Measurements from ENCODE around the gene ADM2. TPM values are rescaled to one million over a fixed set of nuclear protein-coding genes. Genes with fewer than 3 reads are reported as not detected.
"Not testable (repeated sequence)": the region's sequence is repeated elsewhere in the genome, so short reads cannot be mapped to it uniquely, and the experiment has no call there.

The ADM2 gene, protein sequence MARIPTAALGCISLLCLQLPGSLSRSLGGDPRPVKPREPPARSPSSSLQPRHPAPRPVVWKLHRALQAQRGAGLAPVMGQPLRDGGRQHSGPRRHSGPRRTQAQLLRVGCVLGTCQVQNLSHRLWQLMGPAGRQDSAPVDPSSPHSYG
- total RNA-seq (2014; rRNA removed; shearing (Covaris generic)), result 3.0 and 3.2 TPM in 2 replicates

DNA sequence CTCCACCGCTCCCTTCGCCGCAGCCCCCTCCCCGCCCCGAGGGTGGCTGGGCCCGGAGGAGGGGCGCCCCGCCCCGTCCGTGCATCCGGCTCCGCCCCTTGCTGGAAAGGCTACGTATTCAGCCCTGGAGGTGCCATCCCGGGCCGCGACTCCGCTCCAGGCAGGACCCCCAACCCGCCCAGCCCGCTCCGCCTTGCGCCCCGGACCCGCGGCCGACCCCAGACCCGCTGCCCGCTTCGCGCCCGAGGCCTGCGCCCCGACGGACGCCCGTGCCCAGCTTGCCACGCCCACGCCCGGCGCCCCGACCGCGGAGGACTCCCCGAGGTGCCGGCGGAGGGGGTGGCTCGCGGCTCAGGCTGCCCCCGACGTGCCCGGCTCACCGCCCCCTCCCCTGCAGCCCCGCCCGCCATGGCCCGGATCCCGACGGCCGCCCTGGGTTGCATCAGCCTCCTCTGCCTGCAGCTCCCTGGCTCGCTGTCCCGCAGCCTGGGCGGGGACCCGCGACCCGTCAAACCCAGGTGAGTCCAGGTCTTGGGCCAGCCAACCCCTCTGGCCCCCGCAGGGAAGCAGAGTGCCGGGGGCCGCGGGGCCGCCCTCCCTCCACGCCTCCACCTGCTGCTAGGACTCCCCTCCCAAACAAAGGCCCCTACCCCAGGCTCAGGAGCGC lies at the start of gene ADM2:
Gene ADM2 (plus strand): TSS at position 104 of the 667 bp plus-strand sequence. CDS start 305 bp downstream, at position 409.
- peak within 1 kb of the TSS; percentile 71 for H3K4me3 ChIP-seq (ENCODE audit: insufficient read depth, low read depth, low read length)
- no peaks in the 10 kb centered on the region; the same call in 1 of the 2 replicates for H3K36me3 ChIP-seq (replicated peaks; ENCODE audit: control insufficient read depth, insufficient read depth, low read length)
- peak; percentile 100 for DNase-seq
- peaks cover 17% of the 10 kb centered on the region for H3K27me3 ChIP-seq (ENCODE audit: control insufficient read depth, insufficient read depth, low read length)

DNA sequence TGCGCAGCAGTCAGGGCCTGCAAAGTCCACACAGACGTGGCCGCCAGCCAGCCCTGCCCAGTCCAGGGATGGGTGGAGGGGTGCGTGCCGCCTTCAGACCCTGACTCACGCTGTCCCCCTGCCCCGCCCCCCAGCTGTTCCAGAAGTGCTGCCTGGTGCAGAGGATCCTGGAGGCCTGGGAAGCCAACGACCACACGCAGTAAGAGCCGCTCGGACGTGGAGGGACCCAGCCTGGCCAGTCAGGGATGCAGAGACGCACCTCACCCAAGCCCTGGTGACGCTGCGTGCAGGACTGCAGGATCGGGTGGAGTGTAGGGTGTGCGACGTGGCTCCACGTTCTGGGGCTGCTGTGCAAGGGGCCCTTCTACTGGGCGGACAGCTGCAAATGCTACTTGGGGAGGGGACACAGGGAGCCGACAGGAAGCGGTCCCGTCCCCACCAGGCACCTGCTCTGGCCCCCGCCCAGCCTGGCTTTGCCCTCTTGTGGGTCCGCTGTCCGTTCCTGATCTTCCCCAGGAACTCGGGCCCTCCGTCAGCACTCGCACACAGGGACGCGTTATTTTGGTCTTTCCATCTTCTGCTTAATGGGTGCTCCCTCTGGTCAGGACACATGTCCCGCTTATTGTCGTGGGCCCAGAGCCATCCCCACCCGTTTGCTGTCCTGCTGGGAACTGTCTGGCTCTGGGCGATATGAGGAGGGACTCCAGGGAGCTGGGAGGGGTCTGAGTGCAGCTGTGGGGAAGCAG lies 49.0 kb upstream of the ADM2 start:
- peak; percentile 37 for DNase-seq
- Histone ChIP-seq H3K27me3 (ENCODE audit: control insufficient read depth, insufficient read depth, low read length) (no peaks in the 10 kb centered on the region), H3K36me3 (replicated peaks; ENCODE audit: control insufficient read depth, insufficient read depth, low read length) (peaks cover 14% of the 10 kb centered on the region), H3K4me3 (ENCODE audit: insufficient read depth, low read depth, low read length) (no peak overlapping the region)

DNA sequence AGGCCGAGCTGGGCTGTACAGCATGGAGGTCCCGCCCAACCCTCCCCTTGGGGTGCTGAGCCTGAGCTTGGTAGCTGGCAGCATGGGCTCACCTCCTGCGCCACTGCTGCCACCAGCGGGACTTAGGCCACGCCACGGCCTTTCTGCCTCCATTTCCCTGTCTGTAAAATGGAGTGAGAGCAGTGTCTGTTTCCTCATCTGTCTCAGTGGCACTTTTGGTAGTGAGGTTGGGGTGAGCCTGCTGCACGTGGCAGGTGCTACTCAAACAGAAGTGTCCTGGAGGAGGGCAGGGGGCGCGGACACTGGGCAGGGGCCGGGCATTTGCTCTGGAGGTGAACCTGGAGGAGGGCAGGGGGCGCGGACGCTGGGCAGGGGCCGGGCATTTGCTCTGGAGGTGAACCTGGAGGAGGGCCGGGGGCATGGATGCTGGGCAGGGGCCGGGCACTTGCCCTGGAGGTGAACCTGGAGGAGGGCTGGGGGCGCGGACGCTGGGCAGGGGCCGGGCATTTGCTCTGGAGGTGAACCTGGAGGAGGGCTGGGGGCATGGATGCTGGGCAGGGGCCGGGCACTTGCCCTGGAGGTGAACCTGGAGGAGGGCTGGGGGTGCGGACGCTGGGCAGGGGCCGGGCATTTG lies 48.3 kb upstream of the ADM2 start:
- not testable (repeated sequence) for DNase-seq; H3K27me3 ChIP-seq (ENCODE audit: control insufficient read depth, insufficient read depth, low read length); H3K4me3 ChIP-seq (ENCODE audit: insufficient read depth, low read depth, low read length)
- H3K36me3 ChIP-seq (replicated peaks; ENCODE audit: control insufficient read depth, insufficient read depth, low read length), result peaks cover 14% of the 10 kb centered on the region

DNA sequence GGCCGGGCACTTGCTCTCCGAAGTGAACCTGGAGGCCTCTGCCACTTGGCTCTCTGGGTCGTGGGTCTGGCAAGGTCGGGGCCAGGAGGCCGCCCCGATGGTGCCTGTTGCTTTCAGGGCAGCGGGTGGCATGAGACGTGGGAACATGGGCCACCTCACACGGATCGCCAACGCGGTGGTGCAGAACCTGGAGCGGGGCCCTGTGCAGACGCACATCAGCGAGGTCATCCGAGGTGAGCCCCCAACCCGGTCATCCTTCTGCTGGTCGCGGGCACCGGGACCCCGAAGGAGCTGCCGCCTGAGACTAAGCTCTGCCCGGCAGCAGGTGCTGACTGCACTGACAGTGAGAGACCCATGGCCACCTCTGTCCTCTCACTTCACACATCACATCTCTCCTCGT lies 46.5 kb upstream of the ADM2 start:
- no peak for DNase-seq
- Histone ChIP-seq H3K36me3 (replicated peaks; ENCODE audit: control insufficient read depth, insufficient read depth, low read length) (peaks cover 16% of the 10 kb centered on the region), H3K4me3 (ENCODE audit: insufficient read depth, low read depth, low read length) (no peak overlapping the region), H3K27me3 (ENCODE audit: control insufficient read depth, insufficient read depth, low read length) (no peaks in the 10 kb centered on the region)

DNA sequence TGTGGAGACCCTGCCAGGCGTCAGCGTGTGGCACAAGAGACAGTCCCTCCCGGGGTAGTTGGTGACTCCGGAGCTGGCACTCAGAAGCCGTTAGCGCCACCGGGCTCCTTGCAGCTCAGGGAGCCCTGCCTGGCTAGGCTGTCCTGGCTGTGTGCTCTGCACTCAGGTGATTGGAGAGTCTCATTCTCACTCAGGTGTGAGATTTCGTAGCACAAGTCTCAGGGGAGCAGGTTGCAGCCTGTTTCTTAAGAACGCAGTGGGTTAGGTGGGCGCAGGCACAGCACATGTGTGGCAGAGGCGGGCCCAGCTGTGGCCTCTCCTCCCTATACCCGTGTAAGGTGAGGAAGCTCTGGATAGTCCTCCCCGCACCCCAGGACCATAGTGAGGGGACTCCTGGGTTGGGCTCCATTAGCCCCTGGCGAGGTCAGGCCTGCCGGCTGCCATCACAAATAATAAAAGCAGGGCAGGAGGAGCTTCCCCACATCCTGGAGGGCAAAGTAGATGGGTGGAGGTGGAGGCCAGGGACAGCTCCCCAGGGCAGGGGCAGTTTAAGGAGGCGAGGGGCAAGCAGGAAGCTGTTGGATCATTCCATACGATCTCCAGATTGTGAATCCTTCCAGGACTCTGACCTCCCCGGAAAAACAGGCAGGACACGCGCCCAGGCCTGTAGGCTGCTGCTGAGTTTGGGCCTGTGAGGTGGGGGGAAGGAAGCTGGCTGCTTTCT lies 45.9 kb upstream of the ADM2 start:
- no peak for DNase-seq
- Histone ChIP-seq H3K27me3 (ENCODE audit: control insufficient read depth, insufficient read depth, low read length) (no peaks in the 10 kb centered on the region), H3K4me3 (ENCODE audit: insufficient read depth, low read depth, low read length) (no peak overlapping the region), H3K36me3 (replicated peaks; ENCODE audit: control insufficient read depth, insufficient read depth, low read length) (peaks cover 17% of the 10 kb centered on the region)

DNA sequence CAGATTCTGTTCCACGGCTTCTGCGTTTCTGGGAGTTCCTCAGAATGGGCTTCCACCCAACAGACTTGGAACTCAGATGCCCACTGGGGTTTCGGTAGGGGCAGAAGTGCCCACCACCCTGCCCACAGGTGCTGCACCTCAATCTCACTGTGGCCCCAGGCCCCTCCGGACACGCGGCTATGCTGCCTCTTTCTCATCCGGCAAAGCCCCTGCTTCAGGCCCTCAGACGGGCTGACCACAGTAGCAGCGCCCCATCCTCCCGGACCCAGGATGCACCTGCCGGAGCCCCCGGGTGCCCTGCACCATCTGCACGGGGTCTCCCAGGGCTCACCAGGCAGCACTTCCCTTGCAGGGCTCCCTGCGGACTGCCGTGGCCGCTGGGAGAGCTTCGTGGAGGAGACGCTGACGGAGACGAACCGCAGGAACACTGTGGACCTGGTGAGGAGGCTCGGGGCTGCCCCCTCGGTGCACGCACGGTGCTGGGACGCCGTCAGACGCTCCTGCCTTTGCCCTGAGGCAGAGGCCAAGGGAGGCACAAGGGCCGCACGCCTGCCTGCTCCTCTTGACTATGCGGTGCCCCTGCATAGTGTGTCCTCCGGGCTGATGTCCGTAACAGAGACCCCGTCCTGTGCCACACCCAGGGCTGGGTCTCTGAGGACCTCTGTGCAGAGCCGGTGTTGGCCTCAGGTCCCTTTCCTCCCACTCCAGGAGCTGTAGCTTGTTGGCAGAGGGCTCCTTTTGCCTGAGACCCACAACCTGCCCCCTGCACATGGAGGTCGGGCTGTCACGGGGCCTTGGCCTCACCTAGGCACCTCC lies 45.1 kb upstream of the ADM2 start:
- Histone ChIP-seq H3K27me3 (ENCODE audit: control insufficient read depth, insufficient read depth, low read length) (no peaks in the 10 kb centered on the region), H3K36me3 (replicated peaks; ENCODE audit: control insufficient read depth, insufficient read depth, low read length) (peaks cover 14% of the 10 kb centered on the region), H3K4me3 (ENCODE audit: insufficient read depth, low read depth, low read length) (no peak overlapping the region)
- DNase-seq, result peak; percentile 54

DNA sequence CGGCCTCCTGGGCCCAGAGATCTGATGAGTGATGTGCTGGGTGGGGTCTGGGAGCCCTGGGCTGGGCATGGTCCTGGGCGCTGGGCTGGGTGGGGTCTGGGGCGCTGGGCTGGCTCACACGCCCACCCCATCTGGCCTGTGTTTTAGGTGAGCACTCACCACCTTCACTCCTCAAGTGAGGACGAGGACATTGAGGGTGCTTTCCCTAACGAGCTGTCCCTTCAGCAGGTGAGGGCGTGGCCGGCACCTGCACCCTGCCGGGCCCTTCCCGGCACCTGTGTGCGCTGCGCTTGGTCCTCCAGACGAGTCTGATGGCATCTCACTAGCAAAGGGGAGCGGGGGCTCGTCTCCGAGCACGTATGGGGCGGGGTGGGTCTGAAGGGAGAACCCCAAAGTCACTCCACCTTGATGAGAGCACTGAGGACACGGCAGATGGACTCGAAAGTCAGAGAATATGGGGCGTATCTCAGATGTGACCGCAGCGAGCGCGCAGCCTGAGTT lies 44.5 kb upstream of the ADM2 start:
- Histone ChIP-seq H3K4me3 (ENCODE audit: insufficient read depth, low read depth, low read length) (no peak overlapping the region), H3K27me3 (ENCODE audit: control insufficient read depth, insufficient read depth, low read length) (no peaks in the 10 kb centered on the region), H3K36me3 (replicated peaks; ENCODE audit: control insufficient read depth, insufficient read depth, low read length) (peaks cover 12% of the 10 kb centered on the region)
- DNase-seq, result no peak

DNA sequence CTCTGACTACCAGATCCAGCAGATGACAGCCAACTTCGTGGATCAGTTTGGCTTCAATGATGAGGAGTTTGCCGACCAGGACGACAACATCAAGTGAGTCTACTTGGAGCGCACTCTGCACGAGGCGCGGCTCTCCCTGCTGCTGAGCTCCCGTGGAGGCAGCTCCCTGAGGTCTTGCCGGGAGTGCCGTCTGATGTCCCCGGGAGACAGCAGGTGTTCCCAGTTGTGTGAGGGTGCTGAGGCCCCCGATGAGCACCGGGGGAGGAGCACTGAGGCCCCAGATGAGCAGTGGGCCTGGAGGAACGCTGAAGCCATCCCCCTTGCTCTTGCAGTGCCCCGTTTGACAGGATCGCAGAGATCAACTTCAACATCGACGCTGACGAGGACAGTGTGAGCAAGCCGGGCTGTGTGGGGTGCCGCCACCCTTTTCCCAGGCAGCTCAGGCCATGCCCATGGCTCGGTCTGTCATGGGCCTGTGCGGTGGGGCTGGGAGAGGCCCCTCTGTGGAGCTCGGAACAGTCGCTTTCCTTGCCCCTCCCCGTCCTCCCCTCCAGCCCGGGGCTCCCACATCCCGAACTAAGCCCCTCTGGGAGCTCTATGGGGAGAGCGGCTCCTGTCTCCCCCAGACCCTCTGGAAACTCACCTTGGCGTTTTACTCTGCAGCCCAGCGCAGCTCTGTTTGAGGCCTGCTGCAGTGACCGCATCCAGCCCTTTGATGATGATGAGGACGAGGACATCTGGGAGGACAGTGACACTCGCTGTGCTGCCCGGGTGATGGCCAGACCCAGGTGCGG lies 43.6 kb upstream of the ADM2 start:
- H3K36me3 ChIP-seq (replicated peaks; ENCODE audit: control insufficient read depth, insufficient read depth, low read length), result peaks cover 11% of the 10 kb centered on the region

DNA sequence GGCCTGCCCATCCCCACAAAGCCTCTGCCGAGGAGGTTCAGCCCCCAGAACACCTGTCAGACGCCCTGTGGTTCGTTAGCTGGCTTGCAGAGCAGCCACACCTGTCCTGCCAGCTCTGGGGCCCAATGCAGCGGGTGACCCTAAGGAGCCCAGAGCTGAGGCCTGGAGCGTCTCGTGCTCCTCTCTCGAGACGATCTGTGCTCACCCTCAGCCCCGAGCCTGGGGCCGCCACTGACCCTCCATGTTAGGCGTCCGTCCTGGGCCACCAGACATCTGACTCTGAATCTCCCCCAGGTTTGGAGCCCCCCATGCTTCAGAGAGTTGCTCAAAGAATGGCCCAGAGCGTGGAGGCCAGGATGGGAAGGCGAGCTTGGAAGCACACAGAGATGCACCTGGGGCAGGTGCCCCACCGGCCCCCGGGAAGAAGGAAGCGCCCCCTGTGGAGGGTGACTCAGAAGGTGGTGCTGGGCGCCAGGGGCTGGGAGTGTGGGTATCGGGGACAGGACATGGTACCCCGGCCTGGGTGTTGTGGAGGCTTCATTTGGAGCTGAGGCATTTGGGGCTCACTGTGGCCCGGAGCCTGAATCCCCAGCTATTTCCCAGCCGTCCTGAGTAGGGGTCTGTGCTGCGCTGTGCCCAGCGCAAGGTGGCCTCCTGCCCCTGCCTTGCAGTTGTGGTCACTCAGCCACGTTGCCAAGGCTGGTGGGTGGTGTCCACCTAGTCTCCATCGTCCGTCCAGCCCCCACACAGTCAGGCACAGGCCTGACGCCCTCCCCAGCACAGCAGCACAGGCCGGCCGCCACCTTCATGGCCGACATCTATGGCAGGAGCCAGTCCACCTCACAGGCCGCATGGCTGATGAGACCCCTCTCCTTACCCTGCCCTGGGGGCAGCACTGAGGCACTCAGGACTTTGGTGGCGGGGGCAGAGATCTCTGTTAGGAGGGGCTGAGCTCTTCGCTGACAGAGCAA lies 42.8 kb upstream of the ADM2 start:
- H3K4me3 ChIP-seq (ENCODE audit: insufficient read depth, low read depth, low read length), result no peak overlapping the region
- DNase-seq, result no peak
- H3K27me3 ChIP-seq (ENCODE audit: control insufficient read depth, insufficient read depth, low read length), result no peaks in the 10 kb centered on the region
- peaks cover 11% of the 10 kb centered on the region for H3K36me3 ChIP-seq (replicated peaks; ENCODE audit: control insufficient read depth, insufficient read depth, low read length)

More for the DNA sequence above, 43.6 kb upstream of the ADM2 start:
- Histone ChIP-seq H3K27me3 (ENCODE audit: control insufficient read depth, insufficient read depth, low read length) (no peaks in the 10 kb centered on the region), H3K4me3 (ENCODE audit: insufficient read depth, low read depth, low read length) (no peak overlapping the region)
- no peak for DNase-seq

DNA sequence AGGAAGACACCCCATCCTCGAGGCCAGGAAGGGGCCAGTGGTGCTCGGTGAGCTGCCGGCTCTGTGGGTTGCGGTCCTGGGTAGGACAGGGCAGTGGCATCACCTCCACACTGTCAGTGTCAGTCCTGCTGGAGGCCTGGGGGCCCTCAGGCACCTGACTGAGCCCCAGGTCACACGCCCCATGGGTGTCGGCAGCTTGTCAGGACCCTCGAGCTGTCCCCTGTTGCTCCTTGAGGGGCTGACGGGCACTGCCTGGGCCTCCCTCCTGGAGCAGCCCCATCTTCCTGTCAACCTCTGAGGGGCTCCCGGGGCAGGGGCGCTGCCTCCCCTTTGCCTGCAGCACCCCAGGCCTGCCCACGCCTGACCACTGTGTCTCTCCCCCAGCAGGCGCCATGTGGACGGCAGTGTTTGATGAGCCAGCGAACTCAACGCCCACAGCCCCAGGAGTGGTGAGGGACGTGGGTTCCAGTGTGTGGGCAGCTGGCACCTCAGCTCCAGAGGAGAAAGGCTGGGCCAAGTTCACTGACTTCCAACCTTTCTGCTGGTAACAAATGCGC lies 42.0 kb upstream of the ADM2 start:
- Histone ChIP-seq H3K27me3 (ENCODE audit: control insufficient read depth, insufficient read depth, low read length) (no peaks in the 10 kb centered on the region), H3K36me3 (replicated peaks; ENCODE audit: control insufficient read depth, insufficient read depth, low read length) (peaks cover 11% of the 10 kb centered on the region), H3K4me3 (ENCODE audit: insufficient read depth, low read depth, low read length) (no peak overlapping the region)
- DNase-seq, result no peak

DNA sequence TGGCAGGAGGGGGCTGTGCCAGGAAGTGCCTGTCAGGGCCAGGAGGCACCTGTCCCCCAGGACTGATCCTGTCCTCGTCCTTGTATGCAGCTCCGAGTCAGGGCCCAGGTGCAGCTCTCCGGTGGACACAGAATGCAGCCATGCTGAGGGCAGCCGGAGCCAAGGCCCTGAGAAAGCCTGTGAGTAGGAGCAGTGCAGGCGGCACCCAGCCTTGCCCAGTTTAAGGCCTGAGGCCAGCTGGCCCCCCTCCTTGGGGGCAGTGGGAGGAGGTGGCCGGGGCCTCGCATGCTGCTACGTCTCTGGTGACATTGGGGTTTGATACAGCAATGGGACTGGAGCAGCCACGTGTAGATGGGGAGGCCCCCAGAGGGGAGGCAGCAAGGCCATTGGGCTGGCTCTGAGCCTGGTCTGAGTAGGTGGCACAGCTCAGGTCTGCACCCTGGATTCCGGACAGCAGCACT lies 41.4 kb upstream of the ADM2 start:
- no peak overlapping the region for H3K4me3 ChIP-seq (ENCODE audit: insufficient read depth, low read depth, low read length)
- H3K36me3 ChIP-seq (replicated peaks; ENCODE audit: control insufficient read depth, insufficient read depth, low read length), result peaks cover 11% of the 10 kb centered on the region
- H3K27me3 ChIP-seq (ENCODE audit: control insufficient read depth, insufficient read depth, low read length), result no peaks in the 10 kb centered on the region
- DNase-seq, result no peak

All from H7 (cell line).